ENCODE data around the gene MAP4K1. TPM values are rescaled to one million over a fixed set of nuclear protein-coding genes. Genes with fewer than 3 reads are reported as not detected.
"Not testable (repeated sequence)": the region's sequence is repeated elsewhere in the genome, so short reads cannot be mapped to it uniquely, and the experiment has no call there.

The MAP4K1 gene
- total RNA-seq, 1 experiment from 2014 or later: not detected

DNA sequence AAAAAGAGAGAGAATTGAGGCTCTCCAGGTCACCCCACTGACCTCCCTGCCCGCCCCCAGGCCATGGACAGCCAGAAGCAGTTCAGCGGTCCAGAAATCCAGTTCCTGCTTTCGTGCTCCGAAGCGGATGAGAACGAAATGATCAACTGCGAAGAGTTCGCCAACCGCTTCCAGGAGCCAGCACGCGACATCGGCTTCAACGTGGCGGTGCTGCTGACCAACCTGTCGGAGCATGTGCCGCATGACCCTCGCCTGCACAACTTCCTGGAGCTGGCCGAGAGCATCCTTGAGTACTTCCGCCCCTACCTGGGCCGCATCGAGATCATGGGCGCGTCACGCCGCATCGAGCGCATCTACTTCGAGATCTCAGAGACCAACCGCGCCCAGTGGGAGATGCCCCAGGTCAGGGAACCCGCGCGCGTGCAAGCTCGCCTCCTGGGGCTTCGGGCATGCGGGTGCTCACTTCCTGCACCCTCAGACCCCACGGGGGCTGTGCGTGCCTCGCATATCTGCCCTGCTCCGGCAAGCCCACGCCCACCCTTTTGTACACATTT, 56.6 kb downstream of the MAP4K1 start:
- Histone ChIP-seq H3K36me3 (no peaks in the 10 kb centered on the region), H3K4me1 (replicated peaks) (no peaks in the 10 kb centered on the region), H3K27ac (no peak overlapping the region), H3K27me3 (replicated peaks) (peaks cover 22% of the 10 kb centered on the region), H3K4me3 (no peak overlapping the region), H3K9me3 (replicated peaks) (no peaks in the 10 kb centered on the region)
- no peak for DNase-seq (ENCODE audit: low read depth in 1 of 2, low spot score in 2 of 2)

DNA sequence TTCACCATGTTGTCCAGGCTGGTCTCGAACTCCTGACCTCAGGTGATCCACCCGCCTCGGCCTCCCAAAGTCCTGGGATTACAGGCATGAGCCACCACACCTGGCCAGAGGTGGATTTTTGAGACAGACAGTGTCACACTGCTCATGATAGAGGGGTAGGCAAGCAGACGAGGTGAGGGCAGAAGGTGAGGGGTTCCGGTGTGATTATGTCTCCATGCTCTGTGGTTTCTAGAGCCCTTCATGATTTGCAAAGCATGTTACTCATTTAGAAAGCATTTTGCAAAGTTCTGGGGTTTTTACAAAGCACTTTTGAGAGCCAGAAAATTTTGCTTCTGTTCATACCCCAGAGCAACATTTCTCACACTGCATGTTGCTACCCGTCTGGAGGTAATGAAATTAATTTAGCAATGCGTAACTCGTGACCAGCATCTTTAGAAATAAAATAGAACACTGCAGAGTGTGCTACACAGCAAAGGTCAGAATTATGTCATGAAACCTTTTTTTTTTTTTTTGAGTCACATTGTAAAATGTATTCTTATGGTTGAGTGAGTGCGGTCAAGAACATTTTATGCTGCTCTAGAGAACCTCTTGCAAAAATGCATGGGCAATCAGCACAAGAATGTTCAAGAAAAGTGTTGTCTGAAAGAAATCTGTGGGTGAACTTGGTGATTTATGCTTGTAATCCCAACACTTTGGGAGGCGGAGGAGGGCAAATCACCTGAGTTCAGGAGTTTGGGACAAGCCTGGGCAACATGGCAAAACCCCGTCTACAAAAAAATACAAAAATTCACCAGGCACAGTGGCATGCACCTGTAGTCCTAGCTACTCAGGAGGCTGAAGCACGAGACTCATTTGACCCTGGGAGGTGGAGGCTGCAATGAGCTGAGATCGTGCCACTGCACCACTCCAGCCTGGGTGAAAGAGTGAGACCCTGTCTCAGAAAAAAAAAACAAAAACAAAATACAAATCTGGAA, 58.0 kb downstream of the MAP4K1 start:
- H3K4me3 ChIP-seq: no peak overlapping the region
- peaks cover 16% of the 10 kb centered on the region for H3K27me3 ChIP-seq (replicated peaks)
- no peaks in the 10 kb centered on the region for H3K36me3 ChIP-seq
- no peaks in the 10 kb centered on the region for H3K9me3 ChIP-seq (replicated peaks)
- H3K4me1 ChIP-seq (replicated peaks): no peaks in the 10 kb centered on the region
- no peak for DNase-seq (ENCODE audit: low read depth in 1 of 2, low spot score in 2 of 2)
- no peak overlapping the region for H3K27ac ChIP-seq

DNA sequence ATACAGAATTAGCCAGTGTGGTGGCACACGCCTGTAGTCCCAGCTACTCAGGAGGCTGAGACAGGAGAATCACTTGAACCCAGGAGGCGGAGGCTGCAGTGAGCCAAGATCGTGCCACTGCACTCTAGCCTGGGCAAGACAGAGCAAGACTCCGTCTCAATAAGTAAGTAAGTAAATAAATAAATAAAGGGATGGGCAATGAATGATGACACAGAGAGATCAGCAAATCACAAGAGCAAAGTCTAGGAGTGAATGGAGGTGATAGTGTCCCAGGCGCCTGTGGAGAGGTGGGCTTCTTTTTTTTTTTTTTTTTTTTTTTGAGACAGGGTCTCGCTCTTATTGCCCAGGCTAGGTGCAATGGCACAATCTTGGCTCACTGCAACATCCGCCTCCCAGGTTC, 58.8 kb downstream of the MAP4K1 start:
- not testable (repeated sequence) for H3K4me3 ChIP-seq; H3K4me1 ChIP-seq (replicated peaks); H3K9me3 ChIP-seq (replicated peaks); H3K36me3 ChIP-seq; H3K27ac ChIP-seq; DNase-seq (ENCODE audit: low read depth in 1 of 2, low spot score in 2 of 2)
- peaks cover 12% of the 10 kb centered on the region for H3K27me3 ChIP-seq (replicated peaks)

DNA sequence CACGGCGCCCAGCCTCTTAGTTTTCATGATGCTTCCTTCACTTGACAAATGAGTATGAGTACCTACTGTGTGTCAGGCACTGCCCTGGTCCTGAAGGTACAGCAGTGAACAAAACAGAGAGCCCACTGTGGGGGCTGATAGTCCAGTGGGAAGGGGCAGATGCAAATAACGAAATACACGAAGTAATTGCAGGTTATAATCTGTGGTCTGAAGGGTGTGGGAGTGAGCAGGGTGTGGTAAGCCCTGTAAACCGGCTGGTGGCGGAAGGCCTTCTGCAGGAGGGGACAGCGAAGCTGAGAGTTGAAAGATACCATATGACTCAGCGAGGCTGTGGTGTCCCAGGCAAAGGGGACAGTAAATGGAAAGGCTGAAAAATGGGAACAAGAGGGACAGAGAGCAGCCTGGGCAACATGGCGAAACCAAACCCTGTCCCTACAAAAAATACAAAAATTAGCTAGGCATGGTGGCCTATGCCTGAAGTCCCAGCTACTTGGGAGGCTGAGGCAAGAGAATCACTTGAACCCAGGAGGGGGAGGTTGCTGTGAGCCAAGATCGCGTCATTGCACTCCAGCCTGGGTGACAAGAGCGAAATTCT, 60.5 kb downstream of the MAP4K1 start:
- no peaks in the 10 kb centered on the region for H3K36me3 ChIP-seq
- H3K9me3 ChIP-seq (replicated peaks): no peaks in the 10 kb centered on the region
- no peaks in the 10 kb centered on the region for H3K4me1 ChIP-seq (replicated peaks)
- no peak overlapping the region for H3K4me3 ChIP-seq
- H3K27me3 ChIP-seq (replicated peaks): peaks cover 8% of the 10 kb centered on the region; the same call in 1 of the 2 replicates
- DNase-seq (ENCODE audit: low read depth in 1 of 2, low spot score in 2 of 2): no peak
- H3K27ac ChIP-seq: no peak overlapping the region

DNA sequence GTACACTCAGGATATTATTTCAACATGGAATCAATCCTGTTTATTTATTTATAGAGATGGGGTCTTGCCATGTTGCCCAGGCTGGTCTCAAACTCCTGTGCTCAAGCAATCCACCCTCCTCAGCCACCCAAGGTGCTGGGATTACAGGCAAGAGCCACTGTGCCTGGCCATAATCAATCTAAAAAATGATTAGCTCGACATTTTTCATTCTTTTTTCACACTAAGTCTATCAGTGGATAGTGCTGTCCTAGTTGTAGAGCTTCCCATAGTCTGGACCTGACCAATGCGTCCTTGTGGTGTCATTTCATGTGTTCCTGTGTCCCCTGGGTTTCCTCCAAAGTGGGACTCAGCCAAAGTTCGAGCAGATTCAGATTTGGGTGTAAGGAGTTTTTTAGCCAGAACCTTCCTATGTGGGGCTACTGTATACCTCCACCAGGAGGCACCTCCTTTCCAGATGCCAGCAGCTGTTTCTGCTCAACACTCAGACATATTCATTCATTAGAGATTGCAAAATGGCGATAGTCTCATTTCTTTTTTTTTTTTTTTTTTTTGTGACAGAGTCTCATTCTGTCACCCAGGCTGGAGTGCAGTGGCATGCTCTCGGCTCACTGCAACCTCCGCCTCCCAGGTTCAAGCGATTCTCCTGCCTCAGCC, 61.1 kb downstream of the MAP4K1 start:
- Histone ChIP-seq H3K4me1 (replicated peaks) (no peaks in the 10 kb centered on the region), H3K36me3 (no peaks in the 10 kb centered on the region), H3K9me3 (replicated peaks) (no peaks in the 10 kb centered on the region), H3K27me3 (replicated peaks) (peaks cover 8% of the 10 kb centered on the region; the same call in 1 of the 2 replicates), H3K4me3 (no peak overlapping the region), H3K27ac (no peak overlapping the region)
- DNase-seq (ENCODE audit: low read depth in 1 of 2, low spot score in 2 of 2): no peak

DNA sequence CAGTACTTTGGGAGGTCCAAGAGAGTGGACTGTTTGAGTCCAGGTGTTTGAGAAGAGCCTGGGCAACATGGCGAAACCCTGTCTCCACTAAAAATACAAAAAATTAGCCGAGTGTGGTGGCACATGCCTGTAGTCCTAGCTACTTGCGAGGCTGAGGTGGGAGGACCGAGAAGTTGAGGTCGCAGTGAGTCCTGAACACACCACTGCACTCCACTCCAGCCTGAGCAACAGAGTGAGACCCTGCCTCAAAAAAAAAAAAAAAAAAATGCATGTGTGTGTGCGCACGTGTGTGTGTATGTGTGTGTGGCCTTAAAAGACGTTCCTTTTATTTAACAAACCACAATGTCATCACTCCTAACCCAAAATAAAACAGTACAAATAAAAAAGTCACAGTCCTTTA, 62.6 kb downstream of the MAP4K1 start:
- H3K4me1 ChIP-seq (replicated peaks): no peaks in the 10 kb centered on the region
- H3K9me3 ChIP-seq (replicated peaks): no peaks in the 10 kb centered on the region
- H3K27me3 ChIP-seq (replicated peaks): peaks cover 9% of the 10 kb centered on the region
- H3K4me3 ChIP-seq: no peak overlapping the region
- H3K36me3 ChIP-seq: no peaks in the 10 kb centered on the region
- DNase-seq (ENCODE audit: low read depth in 1 of 2, low spot score in 2 of 2): no peak
- no peak overlapping the region for H3K27ac ChIP-seq

DNA sequence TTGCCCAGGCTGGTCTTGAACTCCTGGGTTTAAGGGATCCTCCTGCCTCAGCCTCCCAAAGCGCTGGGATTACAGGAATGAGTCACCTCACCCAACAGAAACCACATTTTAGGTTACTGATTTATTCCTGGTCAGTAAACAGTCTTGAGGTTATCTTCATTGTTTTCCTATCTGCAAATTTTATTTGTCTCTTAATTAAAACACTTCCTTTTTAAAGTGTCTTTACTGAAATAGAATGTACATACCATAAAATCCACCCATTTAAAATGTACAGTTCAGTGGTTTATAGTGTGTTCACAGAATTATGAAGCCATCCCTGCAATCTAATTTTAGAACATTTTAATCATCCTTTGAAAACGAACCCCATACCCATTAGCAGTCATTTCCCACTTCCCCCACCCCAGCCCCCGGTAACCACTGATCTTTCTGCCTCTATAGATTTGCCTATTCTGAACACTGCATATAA, 63.0 kb downstream of the MAP4K1 start:
- DNase-seq (ENCODE audit: low read depth in 1 of 2, low spot score in 2 of 2): no peak
- H3K4me3 ChIP-seq: no peak overlapping the region
- peaks cover 10% of the 10 kb centered on the region for H3K27me3 ChIP-seq (replicated peaks)
- H3K36me3 ChIP-seq: no peaks in the 10 kb centered on the region
- H3K4me1 ChIP-seq (replicated peaks): no peaks in the 10 kb centered on the region
- H3K27ac ChIP-seq: no peak overlapping the region
- H3K9me3 ChIP-seq (replicated peaks): no peaks in the 10 kb centered on the region

DNA sequence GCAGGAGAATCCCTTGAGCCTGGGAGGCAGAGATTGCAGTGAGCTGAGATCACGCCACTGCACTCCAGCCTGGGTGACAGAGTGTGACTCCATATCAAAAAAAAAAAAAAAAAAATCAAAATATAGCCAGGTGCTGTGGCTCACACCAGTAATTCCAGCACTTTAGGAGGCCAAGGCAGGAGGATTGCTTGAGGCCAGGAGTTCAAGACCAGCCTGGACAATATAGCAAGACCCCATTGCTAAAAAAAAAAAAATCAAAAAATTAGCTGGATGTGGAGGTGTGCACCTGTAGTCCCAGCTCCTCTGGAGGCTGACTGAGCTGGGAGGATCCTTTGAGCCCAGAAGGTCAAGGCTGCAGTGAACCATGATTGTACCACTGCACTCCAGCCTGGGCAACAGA, 64.5 kb downstream of the MAP4K1 start:
- not testable (repeated sequence) for H3K9me3 ChIP-seq (replicated peaks); H3K27ac ChIP-seq; H3K4me1 ChIP-seq (replicated peaks); H3K4me3 ChIP-seq; DNase-seq (ENCODE audit: low read depth in 1 of 2, low spot score in 2 of 2); H3K36me3 ChIP-seq
- H3K27me3 ChIP-seq (replicated peaks): peaks cover 14% of the 10 kb centered on the region

DNA sequence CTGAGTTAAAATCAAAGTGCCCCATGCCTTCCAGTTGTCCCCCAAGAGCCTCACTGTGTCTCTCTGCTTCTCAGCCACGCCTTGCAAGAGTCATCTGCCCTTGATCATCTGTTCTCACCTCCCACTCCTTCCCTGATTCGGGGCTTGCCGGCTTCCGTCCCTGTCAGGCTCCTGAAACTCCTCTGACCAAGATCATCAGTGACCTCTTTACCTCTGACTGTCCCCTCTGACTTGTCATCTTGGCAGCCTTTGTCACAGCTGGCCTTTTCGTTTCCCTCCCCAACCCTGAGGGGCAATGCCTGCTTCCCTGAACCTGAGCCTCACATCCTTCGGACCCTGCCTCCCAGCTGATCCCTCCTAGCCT, 66.3 kb downstream of the MAP4K1 start:
- no peaks in the 10 kb centered on the region for H3K4me1 ChIP-seq (replicated peaks)
- DNase-seq (ENCODE audit: low read depth in 1 of 2, low spot score in 2 of 2): no peak
- H3K27me3 ChIP-seq (replicated peaks): peaks cover 17% of the 10 kb centered on the region
- no peaks in the 10 kb centered on the region for H3K9me3 ChIP-seq (replicated peaks)
- no peak overlapping the region for H3K4me3 ChIP-seq
- H3K27ac ChIP-seq: no peak overlapping the region
- H3K36me3 ChIP-seq: no peaks in the 10 kb centered on the region

DNA sequence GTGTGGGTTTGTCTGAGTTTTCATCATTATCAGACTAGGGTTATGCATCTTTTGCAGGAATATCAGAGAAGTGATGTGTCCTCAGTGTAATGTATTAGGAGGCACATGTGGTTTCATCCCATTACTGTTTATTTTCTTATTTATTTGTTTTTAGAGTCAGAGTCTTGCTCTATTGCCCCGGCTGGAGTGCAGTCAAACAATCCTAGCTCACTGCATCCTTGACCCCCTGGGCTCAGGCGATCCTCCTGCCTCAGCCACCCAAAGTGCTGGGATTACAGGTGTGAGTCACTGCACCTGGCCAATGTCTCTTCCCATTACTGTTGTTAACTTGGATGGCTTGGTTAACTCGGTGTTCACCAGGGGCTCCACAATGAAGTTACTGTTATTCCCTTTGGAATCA, 67.4 kb downstream of the MAP4K1 start:
- Histone ChIP-seq H3K4me1 (replicated peaks) (no peaks in the 10 kb centered on the region), H3K4me3 (no peak overlapping the region), H3K9me3 (replicated peaks) (no peaks in the 10 kb centered on the region), H3K27ac (no peak overlapping the region), H3K36me3 (no peaks in the 10 kb centered on the region), H3K27me3 (replicated peaks) (peaks cover 17% of the 10 kb centered on the region)
- no peak for DNase-seq (ENCODE audit: low read depth in 1 of 2, low spot score in 2 of 2)

DNA sequence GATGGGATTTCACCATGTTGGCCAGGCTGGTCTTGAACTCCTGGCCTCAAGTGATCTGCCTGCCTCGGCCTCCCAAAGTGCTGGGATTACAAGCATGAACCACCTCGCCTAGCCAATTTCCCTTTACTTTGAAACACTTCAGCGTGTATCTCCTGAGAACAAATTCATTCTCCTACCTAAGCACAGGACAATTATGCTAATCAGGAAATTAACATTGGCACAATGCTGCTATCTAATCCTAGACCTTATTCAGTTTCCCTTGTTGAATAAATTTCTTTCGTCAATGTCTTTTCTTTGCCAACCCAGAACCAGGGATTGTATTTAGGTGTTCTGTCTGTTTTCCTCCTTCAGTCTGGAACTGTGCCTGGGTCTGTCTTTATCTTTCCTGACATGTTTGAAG, 67.8 kb downstream of the MAP4K1 start:
- H3K4me3 ChIP-seq: no peak overlapping the region
- DNase-seq (ENCODE audit: low read depth in 1 of 2, low spot score in 2 of 2): no peak
- no peaks in the 10 kb centered on the region for H3K9me3 ChIP-seq (replicated peaks)
- no peaks in the 10 kb centered on the region for H3K4me1 ChIP-seq (replicated peaks)
- no peaks in the 10 kb centered on the region for H3K36me3 ChIP-seq
- H3K27me3 ChIP-seq (replicated peaks): peaks cover 15% of the 10 kb centered on the region
- no peak overlapping the region for H3K27ac ChIP-seq

DNA sequence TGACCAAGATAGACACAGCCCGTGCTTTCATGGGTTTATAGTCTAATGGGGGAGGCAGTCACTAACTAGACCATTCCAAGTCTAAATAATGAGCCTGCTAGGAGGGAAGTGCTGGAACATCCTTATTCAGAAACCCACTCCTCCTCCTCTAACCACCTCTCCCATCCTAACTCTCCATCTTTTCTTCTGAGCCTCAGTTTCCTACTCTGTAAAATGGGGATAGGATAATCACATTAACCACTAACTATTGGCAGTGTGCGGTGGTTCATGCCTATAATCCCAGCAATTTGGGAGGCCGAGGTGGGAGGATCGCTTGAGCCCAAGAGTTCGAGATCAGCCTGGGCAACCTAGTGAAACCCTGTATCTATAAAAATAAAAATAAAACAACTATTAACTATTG, 68.7 kb downstream of the MAP4K1 start:
- no peak for DNase-seq (ENCODE audit: low read depth in 1 of 2, low spot score in 2 of 2)

DNA sequence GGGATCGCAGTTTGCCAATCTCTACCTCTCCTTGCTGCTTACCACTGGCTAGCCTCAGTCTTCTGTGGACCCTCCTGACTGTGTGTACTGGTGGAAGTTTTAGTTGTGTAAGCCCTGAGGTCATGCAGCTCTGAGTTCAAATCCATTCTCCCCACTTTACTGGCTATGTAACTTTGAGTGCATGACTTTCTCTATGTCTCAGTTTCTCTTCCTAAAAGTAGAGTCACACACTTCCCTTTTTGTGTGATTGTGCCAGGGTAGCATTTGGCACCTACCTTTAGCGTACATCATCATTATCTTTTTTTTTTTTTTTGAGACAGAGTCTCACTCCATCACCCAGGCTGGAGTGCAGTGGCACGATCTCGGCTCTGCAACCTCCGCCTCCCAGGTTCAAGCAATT, 70.3 kb downstream of the MAP4K1 start:
- H3K9me3 ChIP-seq (replicated peaks): no peaks in the 10 kb centered on the region
- H3K27me3 ChIP-seq (replicated peaks): peaks cover 9% of the 10 kb centered on the region
- H3K4me3 ChIP-seq: no peak overlapping the region
- H3K4me1 ChIP-seq (replicated peaks): no peaks in the 10 kb centered on the region; the same call in 1 of the 2 replicates
- H3K27ac ChIP-seq: no peak overlapping the region
- no peaks in the 10 kb centered on the region for H3K36me3 ChIP-seq
- no peak for DNase-seq (ENCODE audit: low read depth in 1 of 2, low spot score in 2 of 2)

More for the DNA sequence above, 68.7 kb downstream of the MAP4K1 start:
- H3K36me3 ChIP-seq: no peaks in the 10 kb centered on the region
- no peak overlapping the region for H3K4me3 ChIP-seq
- no peaks in the 10 kb centered on the region; the same call in 1 of the 2 replicates for H3K4me1 ChIP-seq (replicated peaks)
- H3K27ac ChIP-seq: no peak overlapping the region
- no peaks in the 10 kb centered on the region for H3K9me3 ChIP-seq (replicated peaks)
- H3K27me3 ChIP-seq (replicated peaks): peaks cover 9% of the 10 kb centered on the region
